SK-N-SH (cell line): ENCODE measurements around the gene STXBP1. TPM values are rescaled to one million over a fixed set of nuclear protein-coding genes. Genes with fewer than 3 reads are reported as not detected.
A peak's percentile ranks its signal among the peaks of the same experiment; 100 is the strongest.

Experiments
- CTCF ChIA-PET: fragments of 300-600, 350-600 bp; formaldehyde crosslinking; extraction: SDS; loops from one replicate; lab custom pipeline; 2021; lab: Yijun Ruan, JAX
- POLR2A ChIA-PET: fragments of 350-600 bp; sonication (Branson Sonifier 250); formaldehyde crosslinking; extraction: SDS; loops from one replicate; lab custom pipeline; 2020; ENCODE audit warnings: antibody characterized with exemption, inconsistent platforms; lab: Yijun Ruan, JAX
- DNase-seq: peaks from one replicate; pipeline ENCODE4 v3.0.0; 2012
- H2AFZ ChIP-seq: fragments of 200-600 bp; sonication (generic); 2 replicates; pipeline ENCODE4 v1.8.1; 2016; ENCODE audit warnings: antibody characterized with exemption, mild to moderate bottlenecking, low read depth
- H3F3A ChIP-seq: fragments of 200-600 bp; sonication (generic); replicated peaks from 2 replicates; pipeline ENCODE3; 2016; ENCODE audit warnings: antibody characterized with exemption, mild to moderate bottlenecking; ENCODE audit not compliant: insufficient read depth
- H3K27ac ChIP-seq, 2 experiments: fragments of 200-500 bp in 1 of 2; fragments of 200-600 bp in 1 of 2; sonication (Bioruptor generic) in 1 of 2; sonication (generic), shearing (Covaris generic) in 1 of 2; 2 replicates each; pipeline versions ENCODE4 v1.5.1 to v1.6.1; 2014 to 2016; ENCODE audit warnings: low read depth in 2 of 2, inconsistent platforms in 1 of 2, low read length in 1 of 2, mild to moderate bottlenecking in 1 of 2, mixed read lengths in 1 of 2
- H3K27me3 ChIP-seq: fragments of 200-600 bp; sonication (generic), shearing (Covaris generic); 2 replicates; pipeline ENCODE4 v1.6.1; 2016; ENCODE audit warnings: mixed run types; ENCODE audit not compliant: insufficient read depth
- H3K36me3 ChIP-seq, 2 experiments: fragments of 200-500 bp in 1 of 2; fragments of 200-600 bp in 1 of 2; sonication (Bioruptor generic) in 1 of 2; sonication (generic) in 1 of 2; replicated peaks in 1 of 2; 2 replicates each; pipeline versions ENCODE3 to v1.5.1; 2014 to 2016; ENCODE audit warnings: low read length in 1 of 2, mild to moderate bottlenecking in 1 of 2; ENCODE audit not compliant: insufficient read depth in 2 of 2, control insufficient read depth in 1 of 2
- H3K4me1 ChIP-seq, 2 experiments: fragments of 200-500 bp in 1 of 2; fragments of 200-600 bp in 1 of 2; sonication (Bioruptor generic) in 1 of 2; sonication (generic), shearing (Covaris generic) in 1 of 2; 2 replicates each; pipeline versions ENCODE4 v1.5.1 to v1.6.1; 2014 to 2016; ENCODE audit warnings: low read depth in 1 of 2, low read length in 1 of 2, mixed run types in 1 of 2; ENCODE audit not compliant: insufficient read depth in 2 of 2, control insufficient read depth in 1 of 2
- H3K4me2 ChIP-seq: fragments of 200-600 bp; sonication (generic), shearing (Covaris generic); 2 replicates; pipeline ENCODE4 v1.6.1; 2017; ENCODE audit warnings: mixed run types
- H3K4me3 ChIP-seq, 2 experiments: fragments of 200-500 bp in 1 of 2; fragments of 200-600 bp in 1 of 2; sonication (Bioruptor generic) in 1 of 2; sonication (generic), shearing (Covaris generic) in 1 of 2; 2 replicates each; pipeline versions ENCODE4 v1.5.1 to v1.8.1; 2014 to 2016; ENCODE audit warnings: low read depth in 2 of 2, inconsistent platforms in 1 of 2, low read length in 1 of 2, mild to moderate bottlenecking in 1 of 2, mixed read lengths in 1 of 2, moderate library complexity in 1 of 2
- H3K79me2 ChIP-seq: fragments of 200-600 bp; sonication (generic); 2 replicates; pipeline ENCODE4 v1.8.1; 2017; ENCODE audit warnings: mild to moderate bottlenecking; ENCODE audit not compliant: insufficient read depth
- H3K9ac ChIP-seq: fragments of 200-600 bp; sonication (generic); 2 replicates; pipeline ENCODE4 v1.6.1; 2017; ENCODE audit warnings: mixed run types
- H3K9me2 ChIP-seq: fragments of 200-600 bp; sonication (generic); 2 replicates; pipeline ENCODE4 v1.6.1; 2017; ENCODE audit warnings: mixed run types
- H3K9me3 ChIP-seq: fragments of 200-600 bp; sonication (generic); 2 replicates; pipeline ENCODE4 v1.6.1; 2017; ENCODE audit warnings: mixed run types, mild to moderate bottlenecking, moderate library complexity
- H4K20me1 ChIP-seq: fragments of 200-600 bp; sonication (generic); 2 replicates; pipeline ENCODE4 v1.6.1; 2017; ENCODE audit warnings: mild to moderate bottlenecking, mixed run types; ENCODE audit not compliant: insufficient read depth
- EP300 ChIP-seq, 2 experiments: IDR thresholded peaks; 2 replicates each; pipeline versions ENCODE4 v1.4.0 to v1.6.1; 2012; ENCODE audit warnings: borderline replicate concordance in 1 of 2, low read depth in 1 of 2, low read length in 1 of 2
- EZH2phosphoT487 ChIP-seq: fragments of 200-600 bp; sonication (generic); IDR thresholded peaks from 2 replicates; pipeline ENCODE4 v1.6.1; 2017; ENCODE audit warnings: low read depth, mixed run types, mild to moderate bottlenecking, antibody characterized with exemption, moderate library complexity, borderline replicate concordance
- FOSL2 ChIP-seq: IDR thresholded peaks from 2 replicates; pipeline ENCODE4 v1.4.0; 2012; ENCODE audit warnings: low read depth, mild to moderate bottlenecking, moderate library complexity, borderline replicate concordance
- GABPA ChIP-seq: IDR thresholded peaks from 2 replicates; pipeline ENCODE4 v1.4.0; 2012; ENCODE audit warnings: low read depth, mild to moderate bottlenecking
- GATA2 ChIP-seq: sonication (generic); formaldehyde crosslinking; IDR thresholded peaks from 2 replicates; pipeline ENCODE4 v1.5.0; 2020; ENCODE audit warnings: mild to moderate bottlenecking, missing genetic modification reagents
- JUND ChIP-seq: IDR thresholded peaks from 2 replicates; pipeline ENCODE4 v1.4.0; 2012
- MAX ChIP-seq: IDR thresholded peaks from 2 replicates; pipeline ENCODE4 v1.4.0; 2012; ENCODE audit warnings: low read depth
- MEF2A ChIP-seq: IDR thresholded peaks from 2 replicates; pipeline ENCODE4 v1.4.0; 2012; ENCODE audit warnings: low read depth, borderline replicate concordance
- NRF1 ChIP-seq: IDR thresholded peaks from 2 replicates; pipeline ENCODE4 v1.6.1; 2012; ENCODE audit warnings: low read depth, mild to moderate bottlenecking, low read length
- PBX3 ChIP-seq: IDR thresholded peaks from 2 replicates; pipeline ENCODE4; 2012
- POLR2AphosphoS5 ChIP-seq: IDR thresholded peaks from 2 replicates; pipeline ENCODE4 v1.6.1; 2012; ENCODE audit warnings: low read depth, low read length
- RCOR1 ChIP-seq: fragments of 150-350 bp; IDR thresholded peaks from 2 replicates; pipeline ENCODE4 v1.6.1; 2017; ENCODE audit warnings: antibody characterized with exemption, low read length
- REST ChIP-seq: IDR thresholded peaks from 2 replicates; pipeline ENCODE4 v1.6.1; 2012; ENCODE audit warnings: mild to moderate bottlenecking, low read depth, low read length, moderate library complexity
- RFX5 ChIP-seq: IDR thresholded peaks from 2 replicates; pipeline ENCODE4 v1.6.1; 2012; ENCODE audit warnings: mild to moderate bottlenecking, improper control_type of control experiment, low read length
- SMC3 ChIP-seq: IDR thresholded peaks from 2 replicates; pipeline ENCODE4 v1.6.1; 2012; ENCODE audit warnings: low read depth, low read length, improper control_type of control experiment
- TAF1 ChIP-seq: IDR thresholded peaks from 2 replicates; pipeline ENCODE4 v1.6.1; 2012; ENCODE audit warnings: low read depth, mild to moderate bottlenecking, low read length, moderate library complexity, borderline replicate concordance
- TEAD4 ChIP-seq: IDR thresholded peaks from 2 replicates; pipeline ENCODE4 v1.4.0; 2012; ENCODE audit warnings: mild to moderate bottlenecking, borderline replicate concordance; ENCODE audit not compliant: insufficient read depth
- USF1 ChIP-seq: IDR thresholded peaks from 2 replicates; pipeline ENCODE4 v1.4.0; 2012; ENCODE audit warnings: low read depth, borderline replicate concordance
- ZBTB33 ChIP-seq: IDR thresholded peaks from 2 replicates; pipeline ENCODE4 v1.4.0; 2012; ENCODE audit warnings: low read depth, borderline replicate concordance
- WGBS: methylation state at CpG from one replicate; pipeline ENCODE4 v1.1.6; 2017; ENCODE audit warnings: low lambda C conversion rate; 5-methylcytosine and 5-hydroxymethylcytosine counted together
- polyA plus RNA-seq, 3 experiments: library from polyadenylated mRNA; depleted of rRNA; stranded (reverse); fragments of >200 nt; gene quantifications; 2 replicates each; pipeline ENCODE4 v1.2.3, GENCODE V29; 2012

The STXBP1 gene
- polyA plus RNA-seq, 1 of the 3 experiments (the other 2 are of a cell fraction): 44.3 TPM

- TF ChIP-seq FOSL2 (peak; percentile 99), TAF1 (peak; percentile 55; the same call in 1 of the 2 replicates), EP300 (IDR thresholded peaks at IDR 0.05; ENCODE audit: borderline replicate concordance in 1 of 2, low read depth in 1 of 2, low read length in 1 of 2) (peak in 1 of 2 experiments; percentile 87; a peak in 1 of 4 replicates), GABPA (no peak), MAX (peak; percentile 90), RCOR1 (no peak), REST (no peak), GATA2 (CRISPR knock-in tag) (no peak), SMC3 (no peak)
Observed at GRCh38 chr9:127578952-127579853, 32.9 kb upstream of the STXBP1 start (continued).

GRCh38 chr9:127580366-127580765, 31.7 kb upstream of the STXBP1 start:
- Histone ChIP-seq H3K79me2 (peaks cover 57% of the 10 kb centered on the region), H3K27me3 (no peaks in the 10 kb centered on the region), H3K9ac (no peak overlapping the region), H3K36me3 (peaks cover 0 to 18% of the 10 kb centered on the region in 2 experiments), H3K9me2 (no peaks in the 10 kb centered on the region), H3K4me2 (peak overlapping the region; percentile 81), H4K20me1 (no peaks in the 10 kb centered on the region), H3K27ac (no peak overlapping the region), H3K4me3 (peak overlapping the region in 1 of 2 experiments; percentile 62; a peak in 1 of 4 replicates), H2AFZ (no peak overlapping the region), H3K4me1 (peaks cover 3 to 5% of the 10 kb centered on the region in 2 experiments; a peak in 2 of 4 replicates), H3F3A (peaks cover 32% of the 10 kb centered on the region), H3K9me3 (no peaks in the 10 kb centered on the region)
- 83% methylated on average over 8 of the region's 8 CpGs for WGBS
- DNase-seq: no peak
- ChIA-PET POLR2A (no interaction called here), CTCF (interaction anchor here (1.1 to 17.4 kb wide), 4 partner anchors 23 to 74 kb away, joined by 3 to 277 read pairs (median 4); no protein-coding TSS in a partner anchor)
- TF ChIP-seq PBX3: no peak
- no peak for TF ChIP-seq EP300 (IDR thresholded peaks at IDR 0.05; ENCODE audit: borderline replicate concordance in 1 of 2, low read depth in 1 of 2, low read length in 1 of 2)
- no peak for TF ChIP-seq JUND
- no peak for TF ChIP-seq RFX5
- TF ChIP-seq SMC3: no peak
- no peak for TF ChIP-seq GATA2 (CRISPR knock-in tag)
- no peak for TF ChIP-seq MEF2A
- TF ChIP-seq EZH2phosphoT487: no peak
- no peak for TF ChIP-seq NRF1
- TF ChIP-seq MAX: no peak
- no peak for TF ChIP-seq GABPA
- no peak for TF ChIP-seq RCOR1
- TF ChIP-seq USF1: no peak
- no peak for TF ChIP-seq TEAD4
- no peak for TF ChIP-seq POLR2AphosphoS5
- TF ChIP-seq ZBTB33: no peak
